ENCODE data around the gene FGD3.

GRCh38 chr9:92969516-92970466 lies 22.5 kb downstream of the FGD3 start:
- no peak for TF ChIP-seq CTCF (conservative IDR thresholded peaks at IDR 0.05)
- no peak for TF ChIP-seq ZFX (IDR thresholded peaks at IDR 0.05)

Measured in C4-2B (cell line).